ENCODE results near the gene KMT2B. TPM values are rescaled to one million over a fixed set of nuclear protein-coding genes. Genes with fewer than 3 reads are reported as not detected.

Gene KMT2B
- total RNA-seq, 1 experiment from 2014 or later, result 66.6 TPM

DNA sequence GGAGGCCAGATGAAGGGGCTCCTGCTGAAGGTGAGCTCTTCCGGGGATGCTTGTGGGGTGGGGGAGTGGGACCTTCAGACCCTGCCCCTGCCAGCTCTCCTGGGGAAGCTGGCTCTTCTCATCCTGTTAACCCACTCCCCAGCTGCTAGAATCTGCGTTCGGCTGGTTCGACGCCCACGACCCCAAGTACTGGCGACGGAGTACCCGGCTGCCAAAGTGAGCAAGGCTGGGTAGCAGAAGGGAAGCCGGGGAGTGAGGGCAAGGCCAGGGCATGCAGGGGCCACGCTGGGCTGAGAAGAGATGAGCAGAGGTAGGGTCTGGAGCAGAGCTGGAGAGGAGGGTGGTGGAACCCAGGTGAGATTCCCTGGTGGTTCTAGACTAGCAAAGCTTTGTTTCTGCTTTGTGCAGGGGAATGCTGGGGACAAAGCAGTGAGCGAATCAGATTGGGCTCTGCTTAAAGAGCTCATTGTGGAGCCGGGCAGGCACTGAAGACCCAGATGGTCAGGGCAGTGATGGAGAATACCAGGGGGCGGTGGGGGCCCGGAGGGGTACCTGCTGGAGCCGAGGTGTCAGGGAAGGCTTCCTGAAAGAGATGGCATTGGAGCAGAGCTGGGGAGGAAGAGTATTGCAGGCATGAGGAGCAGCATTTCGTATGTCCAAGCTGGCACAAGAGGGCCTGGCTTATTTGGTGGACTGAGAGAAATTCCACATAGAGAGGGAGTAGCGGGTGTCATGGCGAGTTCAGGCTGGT is 10.3 kb downstream of the KMT2B start (continued):
- TF ChIP-seq NR3C1 (CRISPR knock-in tag; conservative IDR thresholded peaks at IDR 0.05; ENCODE audit: low read depth), result no peak
- no peak for TF ChIP-seq PRRX2 (CRISPR knock-in tag; IDR thresholded peaks at IDR 0.05)
- no peak for TF ChIP-seq KAT7 (CRISPR knock-in tag; IDR thresholded peaks at IDR 0.05; ENCODE audit: borderline replicate concordance)
- TF ChIP-seq, protein P1, sequence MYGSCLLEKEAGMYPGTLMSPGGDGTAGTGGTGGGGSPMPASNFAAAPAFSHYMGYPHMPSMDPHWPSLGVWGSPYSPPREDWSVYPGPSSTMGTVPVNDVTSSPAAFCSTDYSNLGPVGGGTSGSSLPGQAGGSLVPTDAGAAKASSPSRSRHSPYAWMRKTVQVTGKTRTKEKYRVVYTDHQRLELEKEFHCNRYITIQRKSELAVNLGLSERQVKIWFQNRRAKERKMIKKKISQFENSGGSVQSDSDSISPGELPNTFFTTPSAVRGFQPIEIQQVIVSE (CRISPR knock-in tag; IDR thresholded peaks at IDR 0.05; ENCODE audit: borderline replicate concordance), result no peak

DNA sequence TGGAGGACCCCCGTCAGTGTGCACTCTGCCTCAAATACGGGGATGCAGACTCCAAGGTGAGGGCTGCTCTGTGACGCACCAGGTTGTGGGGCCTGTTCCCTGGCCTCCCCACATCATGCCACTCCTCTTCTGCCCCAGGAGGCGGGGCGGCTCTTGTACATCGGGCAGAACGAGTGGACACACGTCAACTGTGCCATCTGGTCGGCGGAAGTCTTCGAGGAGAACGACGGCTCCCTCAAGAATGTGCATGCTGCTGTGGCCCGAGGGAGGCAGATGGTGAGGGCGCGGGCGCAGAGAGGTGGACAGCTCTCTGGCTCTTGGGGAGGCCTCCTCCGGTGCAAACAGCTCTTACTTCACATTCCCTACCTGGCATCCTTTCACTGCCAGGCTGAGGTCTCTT is 11.2 kb downstream of the KMT2B start:
- no peak overlapping the region for H3K4me3 Mint-ChIP-seq
- POLR2A ChIA-PET, result no interaction called here
- ATAC-seq (no peak), DNase-seq (ENCODE audit: low spot score) (no peak)
- CTCF ChIA-PET, result interaction anchor here (1.1 kb wide), 1 partner anchor 12 kb away, joined by 3 read pairs; no protein-coding TSS in a partner anchor
- no peaks in the 10 kb centered on the region for H3K9me3 Mint-ChIP-seq
- peaks cover 70% of the 10 kb centered on the region for H3K36me3 Mint-ChIP-seq
- no peak overlapping the region for H3K27ac Mint-ChIP-seq
- H3K4me1 Mint-ChIP-seq, result 0 out of 2 replicates have a peak, but pooled peaks cover 2% of the 10 kb centered on the region
- H3K27me3 Mint-ChIP-seq (ENCODE audit: low read depth), result no peaks in the 10 kb centered on the region
- TF ChIP-seq ZNF121 (CRISPR knock-in tag; IDR thresholded peaks at IDR 0.05), result no peak
- TF ChIP-seq, protein P2, sequence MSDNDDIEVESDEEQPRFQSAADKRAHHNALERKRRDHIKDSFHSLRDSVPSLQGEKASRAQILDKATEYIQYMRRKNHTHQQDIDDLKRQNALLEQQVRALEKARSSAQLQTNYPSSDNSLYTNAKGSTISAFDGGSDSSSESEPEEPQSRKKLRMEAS (CRISPR knock-in tag; IDR thresholded peaks at IDR 0.05), result no peak
- TF ChIP-seq SP1 (CRISPR knock-in tag; conservative IDR thresholded peaks at IDR 0.05), result no peak
- TF ChIP-seq TP53 (CRISPR knock-in tag; IDR thresholded peaks at IDR 0.05), result no peak
- TF ChIP-seq, protein P3, sequence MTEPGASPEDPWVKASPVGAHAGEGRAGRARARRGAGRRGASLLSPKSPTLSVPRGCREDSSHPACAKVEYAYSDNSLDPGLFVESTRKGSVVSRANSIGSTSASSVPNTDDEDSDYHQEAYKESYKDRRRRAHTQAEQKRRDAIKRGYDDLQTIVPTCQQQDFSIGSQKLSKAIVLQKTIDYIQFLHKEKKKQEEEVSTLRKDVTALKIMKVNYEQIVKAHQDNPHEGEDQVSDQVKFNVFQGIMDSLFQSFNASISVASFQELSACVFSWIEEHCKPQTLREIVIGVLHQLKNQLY (CRISPR knock-in tag; IDR thresholded peaks at IDR 0.05), result no peak
- no peak for TF ChIP-seq ZNF263 (CRISPR knock-in tag; IDR thresholded peaks at IDR 0.05; ENCODE audit: low read depth)
- no peak for TF ChIP-seq ZNF396 (CRISPR knock-in tag; IDR thresholded peaks at IDR 0.05; ENCODE audit: borderline replicate concordance)

DNA sequence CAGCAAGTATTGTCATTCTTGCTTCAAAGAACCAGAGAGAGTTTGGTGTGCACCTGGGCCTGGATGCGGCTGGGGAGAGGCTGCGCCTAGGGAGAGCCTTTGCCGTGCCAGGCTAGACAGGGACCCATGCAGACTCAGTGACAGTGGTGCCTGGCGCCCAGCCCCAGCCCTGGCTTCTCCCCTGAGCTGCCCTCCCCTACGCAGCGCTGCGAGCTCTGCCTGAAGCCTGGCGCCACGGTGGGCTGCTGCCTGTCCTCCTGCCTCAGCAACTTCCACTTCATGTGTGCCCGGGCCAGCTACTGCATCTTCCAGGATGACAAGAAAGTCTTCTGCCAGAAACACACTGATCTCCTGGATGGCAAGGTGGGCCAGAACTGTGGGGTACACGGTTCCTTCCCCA is 12.0 kb downstream of the KMT2B start:
- CTCF ChIA-PET, result interaction anchor here (1.1 kb wide), 1 partner anchor 11 kb away, joined by 3 read pairs; no protein-coding TSS in a partner anchor
- POLR2A ChIA-PET, result no interaction called here
- Mint-ChIP-seq H3K9me3 (no peaks in the 10 kb centered on the region), H3K27me3 (ENCODE audit: low read depth) (no peaks in the 10 kb centered on the region), H3K4me1 (0 out of 2 replicates have a peak, but pooled peaks cover 2% of the 10 kb centered on the region), H3K27ac (no peak overlapping the region), H3K36me3 (peaks cover 70% of the 10 kb centered on the region), H3K4me3 (no peak overlapping the region)
- no peak for DNase-seq (ENCODE audit: low spot score)
- ATAC-seq, result no peak
- TF ChIP-seq OVOL2 (CRISPR knock-in tag; IDR thresholded peaks at IDR 0.05; ENCODE audit: borderline replicate concordance) (no peak), ZNF317 (CRISPR knock-in tag; IDR thresholded peaks at IDR 0.05; ENCODE audit: borderline replicate concordance, low read depth) (no peak), MYBL2 (CRISPR knock-in tag; IDR thresholded peaks at IDR 0.05) (no peak), ETV6 (CRISPR knock-in tag; IDR thresholded peaks at IDR 0.05) (no peak), RORB (CRISPR knock-in tag; IDR thresholded peaks at IDR 0.05) (no peak), SMAD3 (CRISPR knock-in tag; IDR thresholded peaks at IDR 0.05; ENCODE audit: borderline replicate concordance) (no peak), ATF1 (CRISPR knock-in tag; IDR thresholded peaks at IDR 0.05) (no peak), IRF2 (CRISPR knock-in tag; IDR thresholded peaks at IDR 0.05; ENCODE audit: borderline replicate concordance, low read depth) (no peak), CBFB (CRISPR knock-in tag; IDR thresholded peaks at IDR 0.05; ENCODE audit: low read depth) (no peak), ZNF671 (CRISPR knock-in tag; IDR thresholded peaks at IDR 0.05) (no peak), JUN (CRISPR knock-in tag; IDR thresholded peaks at IDR 0.05) (no peak), SMAD4 (CRISPR knock-in tag; IDR thresholded peaks at IDR 0.05) (no peak), SP1 (CRISPR knock-in tag; conservative IDR thresholded peaks at IDR 0.05) (no peak)
- TF ChIP-seq, protein P4, sequence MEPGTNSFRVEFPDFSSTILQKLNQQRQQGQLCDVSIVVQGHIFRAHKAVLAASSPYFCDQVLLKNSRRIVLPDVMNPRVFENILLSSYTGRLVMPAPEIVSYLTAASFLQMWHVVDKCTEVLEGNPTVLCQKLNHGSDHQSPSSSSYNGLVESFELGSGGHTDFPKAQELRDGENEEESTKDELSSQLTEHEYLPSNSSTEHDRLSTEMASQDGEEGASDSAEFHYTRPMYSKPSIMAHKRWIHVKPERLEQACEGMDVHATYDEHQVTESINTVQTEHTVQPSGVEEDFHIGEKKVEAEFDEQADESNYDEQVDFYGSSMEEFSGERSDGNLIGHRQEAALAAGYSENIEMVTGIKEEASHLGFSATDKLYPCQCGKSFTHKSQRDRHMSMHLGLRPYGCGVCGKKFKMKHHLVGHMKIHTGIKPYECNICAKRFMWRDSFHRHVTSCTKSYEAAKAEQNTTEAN (CRISPR knock-in tag; IDR thresholded peaks at IDR 0.05), result no peak
- TF ChIP-seq, protein P5, sequence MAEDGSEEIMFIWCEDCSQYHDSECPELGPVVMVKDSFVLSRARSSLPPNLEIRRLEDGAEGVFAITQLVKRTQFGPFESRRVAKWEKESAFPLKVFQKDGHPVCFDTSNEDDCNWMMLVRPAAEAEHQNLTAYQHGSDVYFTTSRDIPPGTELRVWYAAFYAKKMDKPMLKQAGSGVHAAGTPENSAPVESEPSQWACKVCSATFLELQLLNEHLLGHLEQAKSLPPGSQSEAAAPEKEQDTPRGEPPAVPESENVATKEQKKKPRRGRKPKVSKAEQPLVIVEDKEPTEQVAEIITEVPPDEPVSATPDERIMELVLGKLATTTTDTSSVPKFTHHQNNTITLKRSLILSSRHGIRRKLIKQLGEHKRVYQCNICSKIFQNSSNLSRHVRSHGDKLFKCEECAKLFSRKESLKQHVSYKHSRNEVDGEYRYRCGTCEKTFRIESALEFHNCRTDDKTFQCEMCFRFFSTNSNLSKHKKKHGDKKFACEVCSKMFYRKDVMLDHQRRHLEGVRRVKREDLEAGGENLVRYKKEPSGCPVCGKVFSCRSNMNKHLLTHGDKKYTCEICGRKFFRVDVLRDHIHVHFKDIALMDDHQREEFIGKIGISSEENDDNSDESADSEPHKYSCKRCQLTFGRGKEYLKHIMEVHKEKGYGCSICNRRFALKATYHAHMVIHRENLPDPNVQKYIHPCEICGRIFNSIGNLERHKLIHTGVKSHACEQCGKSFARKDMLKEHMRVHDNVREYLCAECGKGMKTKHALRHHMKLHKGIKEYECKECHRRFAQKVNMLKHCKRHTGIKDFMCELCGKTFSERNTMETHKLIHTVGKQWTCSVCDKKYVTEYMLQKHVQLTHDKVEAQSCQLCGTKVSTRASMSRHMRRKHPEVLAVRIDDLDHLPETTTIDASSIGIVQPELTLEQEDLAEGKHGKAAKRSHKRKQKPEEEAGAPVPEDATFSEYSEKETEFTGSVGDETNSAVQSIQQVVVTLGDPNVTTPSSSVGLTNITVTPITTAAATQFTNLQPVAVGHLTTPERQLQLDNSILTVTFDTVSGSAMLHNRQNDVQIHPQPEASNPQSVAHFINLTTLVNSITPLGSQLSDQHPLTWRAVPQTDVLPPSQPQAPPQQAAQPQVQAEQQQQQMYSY (CRISPR knock-in tag; IDR thresholded peaks at IDR 0.05), result no peak
- TF ChIP-seq, protein P6, sequence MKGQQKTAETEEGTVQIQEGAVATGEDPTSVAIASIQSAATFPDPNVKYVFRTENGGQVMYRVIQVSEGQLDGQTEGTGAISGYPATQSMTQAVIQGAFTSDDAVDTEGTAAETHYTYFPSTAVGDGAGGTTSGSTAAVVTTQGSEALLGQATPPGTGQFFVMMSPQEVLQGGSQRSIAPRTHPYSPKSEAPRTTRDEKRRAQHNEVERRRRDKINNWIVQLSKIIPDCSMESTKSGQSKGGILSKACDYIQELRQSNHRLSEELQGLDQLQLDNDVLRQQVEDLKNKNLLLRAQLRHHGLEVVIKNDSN (CRISPR knock-in tag; IDR thresholded peaks at IDR 0.05), result no peak
- TF ChIP-seq, protein P7, sequence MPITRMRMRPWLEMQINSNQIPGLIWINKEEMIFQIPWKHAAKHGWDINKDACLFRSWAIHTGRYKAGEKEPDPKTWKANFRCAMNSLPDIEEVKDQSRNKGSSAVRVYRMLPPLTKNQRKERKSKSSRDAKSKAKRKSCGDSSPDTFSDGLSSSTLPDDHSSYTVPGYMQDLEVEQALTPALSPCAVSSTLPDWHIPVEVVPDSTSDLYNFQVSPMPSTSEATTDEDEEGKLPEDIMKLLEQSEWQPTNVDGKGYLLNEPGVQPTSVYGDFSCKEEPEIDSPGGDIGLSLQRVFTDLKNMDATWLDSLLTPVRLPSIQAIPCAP (CRISPR knock-in tag; IDR thresholded peaks at IDR 0.05), result no peak
